ENCODE results near the gene PSMC3.

Gene PSMC3

GRCh38 chr11:47443028-47443700 is 16.9 kb upstream of the PSMC3 start:
- no peak for DNase-seq (ENCODE audit: low read depth in 2 of 2)

DNA sequence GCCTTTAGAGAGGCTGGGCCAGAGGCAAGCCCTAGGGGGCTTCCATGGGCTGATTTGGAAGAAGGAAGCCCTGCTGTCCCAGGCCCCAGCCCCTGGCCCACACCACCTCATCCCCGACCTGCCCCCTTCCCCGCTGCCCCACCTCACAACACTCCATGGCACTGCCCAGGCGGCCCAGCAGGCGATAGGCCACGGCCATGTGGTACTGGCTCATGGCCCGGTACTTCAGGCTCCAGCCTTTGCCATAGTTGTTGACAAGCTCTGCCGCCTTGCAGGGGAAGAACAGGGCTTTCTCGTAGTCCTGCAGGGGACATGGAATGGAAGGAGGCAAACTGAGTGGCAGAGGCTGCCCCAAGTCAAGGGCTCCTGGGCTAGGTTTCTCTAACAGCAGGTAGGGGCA is 16.3 kb upstream of the PSMC3 start:
- no peak for DNase-seq (ENCODE audit: low read depth in 2 of 2)

GRCh38 chr11:47441421-47441820 is 15.2 kb upstream of the PSMC3 start:
- DNase-seq (ENCODE audit: low read depth in 2 of 2) = no peak

DNA sequence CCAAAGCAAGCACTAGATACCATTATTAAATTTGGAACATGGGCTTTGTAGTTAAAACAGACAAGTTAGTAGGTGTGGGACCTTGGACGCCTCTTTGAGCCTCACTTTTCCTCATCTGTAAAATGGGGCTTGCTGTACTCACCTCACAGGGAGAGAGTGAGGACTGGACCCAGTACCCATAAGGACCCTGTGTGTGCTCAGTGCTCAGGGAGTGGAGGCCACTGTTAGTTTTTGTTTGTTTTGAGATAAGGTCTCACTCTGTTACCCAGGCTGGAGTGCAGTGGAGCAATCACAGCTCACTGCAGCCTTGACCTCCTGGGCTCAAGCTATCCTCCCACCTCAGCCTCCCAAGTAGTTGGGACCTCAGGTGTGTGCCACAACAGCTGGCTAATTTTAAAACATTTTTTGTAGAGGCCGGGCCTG is 13.8 kb upstream of the PSMC3 start:
- DNase-seq (ENCODE audit: low read depth in 2 of 2) = no peak

DNA sequence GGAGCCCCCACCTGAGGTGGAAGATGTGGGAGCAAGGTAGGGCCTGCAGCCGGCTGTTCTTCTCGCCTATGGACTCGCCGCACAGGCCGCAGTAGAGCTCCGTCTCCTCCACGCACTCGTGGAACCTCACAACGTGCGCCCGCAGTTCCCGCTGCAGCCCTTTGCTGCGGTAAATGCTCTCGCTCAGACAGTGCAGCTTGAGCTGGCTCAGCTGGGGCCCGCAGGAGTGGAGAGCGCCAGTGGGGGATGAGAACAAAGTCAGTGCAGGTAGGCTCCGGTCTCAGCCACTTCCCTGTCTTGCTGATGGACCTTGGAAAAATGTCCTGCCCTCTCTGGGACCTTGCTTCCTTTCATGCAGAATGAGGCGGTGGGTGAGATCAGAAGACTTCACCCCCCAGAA is 12.5 kb upstream of the PSMC3 start:
- DNase-seq (ENCODE audit: low read depth in 2 of 2) = no peak

- DNase-seq (ENCODE audit: low read depth in 2 of 2) = no peak
Measured at GRCh38 chr11:47437746-47438418, 11.6 kb upstream of the PSMC3 start.

GRCh38 chr11:47437218-47437745 is 11.0 kb upstream of the PSMC3 start:
- DNase-seq (ENCODE audit: low read depth in 2 of 2) = no peak

- DNase-seq (ENCODE audit: low read depth in 2 of 2) = no peak
Measured at GRCh38 chr11:47436726-47437125, 10.5 kb upstream of the PSMC3 start.

GRCh38 chr11:47435687-47436086 is 9.4 kb upstream of the PSMC3 start:
- DNase-seq (ENCODE audit: low read depth in 2 of 2) = no peak

DNA sequence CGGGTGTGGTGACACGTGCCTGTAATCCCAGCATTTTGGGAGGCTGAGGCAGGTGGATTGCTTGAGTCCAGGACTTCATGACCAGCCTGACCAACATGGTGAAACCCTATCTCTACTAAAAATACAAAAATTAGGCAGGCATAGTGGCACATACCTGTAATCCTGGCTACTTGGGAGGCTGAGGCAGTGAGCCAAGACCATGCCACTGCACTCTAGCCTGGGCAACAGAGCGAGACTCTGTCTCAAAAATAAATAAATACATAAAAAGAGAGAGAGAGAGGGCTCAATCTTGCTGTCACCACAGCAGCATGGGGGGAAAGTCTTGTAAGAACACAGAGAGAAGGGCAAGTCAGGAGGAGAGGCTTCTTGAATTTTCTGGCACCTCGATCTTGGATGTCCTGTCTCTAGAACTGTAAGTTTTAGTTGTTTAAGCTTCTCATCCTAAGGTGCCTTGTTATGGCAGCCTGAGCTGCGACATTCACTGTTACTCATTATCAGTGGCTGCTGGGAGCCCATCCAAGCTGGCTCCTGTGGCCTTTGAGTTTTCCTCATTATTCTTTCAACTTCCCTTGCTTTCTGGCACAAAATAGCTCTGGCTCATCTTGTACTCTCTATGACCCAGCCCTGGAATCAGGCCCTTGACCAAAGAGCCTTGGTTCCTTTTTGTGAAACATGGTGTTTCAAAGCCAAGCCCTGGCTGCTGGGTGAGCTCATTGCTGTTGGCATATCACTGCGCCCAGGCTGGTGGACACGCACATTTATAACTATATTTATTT is 8.0 kb upstream of the PSMC3 start:
- DNase-seq (ENCODE audit: low read depth in 2 of 2) = no peak

DNA sequence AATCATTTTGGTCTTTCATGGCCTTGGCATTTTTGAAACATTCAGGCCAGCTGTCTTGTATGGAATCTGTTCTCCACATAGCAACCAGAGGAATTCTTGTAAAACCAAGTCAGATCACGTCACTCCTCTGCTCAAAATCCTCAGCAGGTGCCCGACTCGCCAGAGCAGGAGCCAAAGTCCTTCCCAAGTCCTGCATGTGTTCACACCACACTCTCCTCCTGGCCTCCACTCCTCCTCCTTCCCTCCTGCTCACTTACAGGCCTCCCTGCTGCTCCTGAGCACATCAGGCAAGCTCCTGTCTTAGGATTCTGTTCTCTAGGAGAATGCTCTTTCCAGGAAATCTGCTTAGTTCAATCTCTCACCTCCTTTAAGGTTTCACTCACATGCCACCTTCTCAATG is 6.9 kb upstream of the PSMC3 start:
- no peak for DNase-seq (ENCODE audit: low read depth in 2 of 2)

DNA sequence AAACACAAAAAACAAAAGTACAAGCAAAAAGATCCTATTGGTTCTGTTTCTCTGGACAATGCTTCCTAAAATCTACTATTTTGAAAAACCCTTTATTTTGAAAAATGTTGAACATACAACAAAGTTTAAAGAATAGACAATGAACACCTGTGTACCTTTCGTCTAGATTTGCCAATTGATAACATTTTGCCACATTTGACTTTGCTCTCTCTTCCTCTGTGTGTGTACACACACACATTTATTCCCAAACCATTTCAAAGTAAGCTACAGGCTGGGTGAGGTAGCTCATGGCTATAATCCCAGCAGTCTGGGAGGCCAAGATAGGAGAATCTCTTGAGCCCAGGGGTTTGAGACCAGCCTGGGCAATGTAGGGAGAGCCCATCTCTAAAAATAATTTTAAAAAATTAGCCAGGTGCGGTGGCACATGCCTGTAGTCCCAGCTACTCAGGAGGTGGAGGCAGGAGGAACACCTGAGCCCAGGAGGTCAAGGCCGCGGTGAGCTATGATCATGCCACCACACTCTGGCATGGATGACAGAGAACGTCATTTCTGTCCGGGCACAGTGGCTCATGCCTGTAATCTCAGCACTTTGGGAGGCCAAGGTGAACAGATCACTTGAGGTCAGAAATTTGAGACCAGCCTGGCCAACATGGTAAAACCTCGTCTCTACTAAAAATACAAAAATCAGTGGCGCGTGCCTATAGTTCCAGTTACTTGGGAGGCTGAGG is 5.3 kb upstream of the PSMC3 start:
- DNase-seq (ENCODE audit: low read depth in 2 of 2) = no peak

DNA sequence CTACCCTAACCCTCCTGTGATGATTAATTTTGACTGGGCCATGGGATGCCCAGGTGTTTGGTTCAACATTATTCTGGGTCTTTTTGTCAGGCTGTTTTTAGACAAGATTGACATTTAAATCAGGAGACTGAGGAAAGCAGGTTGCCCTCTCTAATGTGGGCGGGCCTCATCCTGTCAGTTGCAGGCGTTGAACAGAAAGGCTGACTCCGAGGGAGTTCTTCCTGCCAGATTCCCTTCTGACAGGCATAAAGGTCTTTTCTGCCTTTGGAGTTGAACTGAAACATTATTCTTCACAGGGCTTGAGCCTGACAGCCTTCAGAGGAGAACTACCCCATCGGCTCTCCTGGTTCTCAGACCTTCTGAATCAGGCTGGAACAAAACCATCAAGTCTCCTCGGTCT is 4.3 kb upstream of the PSMC3 start:
- no peak for DNase-seq (ENCODE audit: low read depth in 2 of 2)

- no peak for DNase-seq (ENCODE audit: low read depth in 2 of 2)
Measured at GRCh38 chr11:47425611-47426010, 628 bp downstream of the PSMC3 start.

DNA sequence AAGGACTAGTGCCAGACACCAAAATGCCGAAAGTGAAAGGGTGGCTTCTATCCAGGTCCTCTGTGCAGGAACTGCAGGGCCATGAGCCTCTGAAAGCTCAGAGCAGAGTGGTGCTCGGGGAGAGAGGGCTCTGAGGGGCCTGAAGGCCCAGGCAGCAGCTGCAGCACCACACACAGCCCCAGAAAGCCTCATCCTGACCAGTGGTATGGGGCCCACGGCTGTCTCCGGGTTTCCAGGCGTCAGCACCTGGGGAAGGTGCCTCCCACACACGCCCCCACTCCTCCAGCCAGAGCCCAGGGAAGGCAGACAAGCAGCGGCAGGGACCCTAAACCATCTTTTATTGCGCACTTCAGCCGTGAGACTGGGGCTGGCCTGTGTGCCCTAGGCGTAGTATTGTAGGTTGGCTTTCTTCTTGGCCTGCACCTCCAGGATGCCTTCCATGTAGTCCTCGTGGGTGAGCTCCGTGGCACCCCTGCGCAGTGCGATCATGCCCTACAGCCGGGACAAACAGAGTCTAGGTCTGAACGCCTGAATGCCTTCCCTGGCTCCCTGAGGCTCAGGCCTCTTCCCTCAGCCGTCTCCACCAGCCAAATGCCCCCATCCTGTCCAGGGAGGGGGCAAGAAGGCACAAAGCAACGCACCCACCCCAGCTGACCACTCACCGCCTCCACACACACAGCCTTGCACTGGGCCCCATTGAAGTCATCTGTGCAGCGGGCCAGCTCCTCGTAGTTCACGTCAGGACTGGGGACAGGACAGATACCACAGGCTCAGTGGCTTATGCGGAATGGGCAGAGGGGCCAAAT is 7.6 kb downstream of the PSMC3 start:
- DNase-seq (ENCODE audit: low read depth in 2 of 2) = no peak

GRCh38 chr11:47417712-47418111 is 8.5 kb downstream of the PSMC3 start:
- DNase-seq (ENCODE audit: low read depth in 2 of 2) = no peak

GRCh38 chr11:47415949-47416472 is 10.2 kb downstream of the PSMC3 start:
- DNase-seq (ENCODE audit: low read depth in 2 of 2) = no peak

DNA sequence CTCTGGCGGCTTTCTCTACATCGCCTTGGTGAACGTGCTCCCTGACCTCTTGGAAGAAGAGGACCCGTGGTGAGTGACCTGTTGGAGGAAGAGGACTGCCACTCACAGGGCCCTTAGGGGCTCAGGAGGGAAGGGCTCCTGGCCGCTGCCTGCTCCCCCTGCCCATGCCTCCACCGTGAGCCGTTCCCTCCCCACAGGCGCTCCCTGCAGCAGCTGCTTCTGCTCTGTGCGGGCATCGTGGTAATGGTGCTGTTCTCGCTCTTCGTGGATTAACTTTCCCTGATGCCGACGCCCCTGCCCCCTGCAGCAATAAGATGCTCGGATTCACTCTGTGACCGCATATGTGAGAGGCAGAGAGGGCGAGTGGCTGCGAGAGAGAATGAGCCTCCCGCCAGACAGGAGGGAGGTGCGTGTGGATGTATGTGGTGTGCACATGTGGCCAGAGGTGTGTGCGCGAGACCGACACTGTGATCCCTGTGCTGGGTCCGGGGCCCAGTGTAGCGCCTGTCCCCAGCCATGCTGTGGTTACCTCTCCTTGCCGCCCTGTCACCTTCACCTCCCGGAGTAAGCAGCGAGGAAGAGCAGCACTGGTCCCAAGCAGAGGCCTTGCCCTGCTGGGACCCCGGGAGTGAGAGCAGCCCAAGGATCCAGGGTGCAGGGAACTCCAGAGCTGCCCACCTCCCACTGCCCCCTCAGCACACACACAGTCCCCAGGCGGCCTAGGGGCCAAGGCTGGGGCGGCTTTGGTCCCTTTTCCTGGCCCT is 11.0 kb downstream of the PSMC3 start:
- DNase-seq (ENCODE audit: low read depth in 2 of 2) = no peak

DNA sequence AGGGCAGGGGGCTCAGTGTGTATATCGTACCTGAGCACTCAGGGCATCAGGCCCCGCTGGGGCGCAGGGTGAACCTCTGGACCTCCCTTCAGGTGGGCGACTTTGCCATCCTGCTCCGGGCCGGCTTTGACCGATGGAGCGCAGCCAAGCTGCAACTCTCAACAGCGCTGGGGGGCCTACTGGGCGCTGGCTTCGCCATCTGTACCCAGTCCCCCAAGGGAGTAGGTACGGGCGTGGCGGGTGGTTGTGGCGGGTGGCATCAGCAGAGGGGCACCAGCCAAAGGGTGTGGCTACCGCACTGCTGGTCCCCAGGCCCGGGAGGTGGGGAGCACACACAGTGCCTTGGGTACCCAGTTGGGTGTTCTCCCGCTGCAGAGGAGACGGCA is 11.6 kb downstream of the PSMC3 start:
- no peak for DNase-seq (ENCODE audit: low read depth in 2 of 2)

Measured in activated CD8-positive, alpha-beta memory T cell treated with anti-CD3 and anti-CD28 coated beads for 4 hours (primary cell).